Retinal pigment epithelial cell (primary cell): ENCODE data around the gene VEPH1.

ENCODE experiments used
- DNase-seq: peaks from one replicate; pipeline ENCODE4 v3.0.0-alpha.2; 2010; ENCODE audit warnings: low read depth
- H3K4me3 ChIP-seq: 2 replicates; pipeline ENCODE4 v1.5.1; 2011; ENCODE audit warnings: mild to moderate bottlenecking, low read length, control low read depth, moderate library complexity
- TF ChIP-seq, protein P1 (sequence below): conservative IDR thresholded peaks from 2 replicates; pipeline ENCODE4 v1.5.1; 2011; ENCODE audit warnings: low read depth, low read length, control low read depth, inconsistent platforms

The VEPH1 gene

DNA sequence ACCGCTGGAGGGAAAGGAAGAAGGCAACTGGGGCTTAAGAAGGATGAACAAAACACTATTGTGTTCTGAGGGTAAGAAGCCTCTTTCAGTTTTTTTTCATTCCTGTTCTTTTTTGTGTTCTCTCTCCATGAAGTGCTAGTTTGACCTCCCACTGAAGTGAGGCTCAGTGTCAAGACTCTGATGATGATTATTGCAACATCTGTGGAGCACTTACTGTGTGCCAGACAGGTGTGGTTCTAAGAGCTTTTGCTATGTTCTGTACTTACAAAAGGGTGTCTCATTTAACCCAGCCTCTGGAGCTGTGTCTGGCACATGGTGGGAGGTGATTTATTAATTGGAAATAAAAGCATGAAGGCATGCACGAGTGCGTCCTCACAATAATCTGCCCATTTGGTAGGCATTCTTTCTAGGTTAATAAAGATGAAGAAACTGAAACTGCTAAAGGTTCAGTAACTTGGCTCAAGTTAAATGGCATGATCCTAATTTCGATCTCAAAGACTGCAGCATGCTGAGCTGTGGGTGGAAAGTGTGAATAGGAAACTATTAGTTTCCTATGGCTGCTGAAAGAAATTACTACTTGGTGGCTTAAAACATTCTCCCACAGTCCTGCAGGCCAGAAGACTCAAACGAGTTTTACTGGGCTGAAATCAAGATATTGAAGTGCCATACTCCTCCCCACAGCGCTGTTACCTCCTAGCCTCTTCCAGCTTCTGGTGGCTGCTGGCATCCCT, 38.5 kb upstream of the VEPH1 start:
- no peak for DNase-seq
- TF ChIP-seq, protein P1, sequence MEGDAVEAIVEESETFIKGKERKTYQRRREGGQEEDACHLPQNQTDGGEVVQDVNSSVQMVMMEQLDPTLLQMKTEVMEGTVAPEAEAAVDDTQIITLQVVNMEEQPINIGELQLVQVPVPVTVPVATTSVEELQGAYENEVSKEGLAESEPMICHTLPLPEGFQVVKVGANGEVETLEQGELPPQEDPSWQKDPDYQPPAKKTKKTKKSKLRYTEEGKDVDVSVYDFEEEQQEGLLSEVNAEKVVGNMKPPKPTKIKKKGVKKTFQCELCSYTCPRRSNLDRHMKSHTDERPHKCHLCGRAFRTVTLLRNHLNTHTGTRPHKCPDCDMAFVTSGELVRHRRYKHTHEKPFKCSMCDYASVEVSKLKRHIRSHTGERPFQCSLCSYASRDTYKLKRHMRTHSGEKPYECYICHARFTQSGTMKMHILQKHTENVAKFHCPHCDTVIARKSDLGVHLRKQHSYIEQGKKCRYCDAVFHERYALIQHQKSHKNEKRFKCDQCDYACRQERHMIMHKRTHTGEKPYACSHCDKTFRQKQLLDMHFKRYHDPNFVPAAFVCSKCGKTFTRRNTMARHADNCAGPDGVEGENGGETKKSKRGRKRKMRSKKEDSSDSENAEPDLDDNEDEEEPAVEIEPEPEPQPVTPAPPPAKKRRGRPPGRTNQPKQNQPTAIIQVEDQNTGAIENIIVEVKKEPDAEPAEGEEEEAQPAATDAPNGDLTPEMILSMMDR: no peak
- no peak overlapping the region for H3K4me3 ChIP-seq

DNA sequence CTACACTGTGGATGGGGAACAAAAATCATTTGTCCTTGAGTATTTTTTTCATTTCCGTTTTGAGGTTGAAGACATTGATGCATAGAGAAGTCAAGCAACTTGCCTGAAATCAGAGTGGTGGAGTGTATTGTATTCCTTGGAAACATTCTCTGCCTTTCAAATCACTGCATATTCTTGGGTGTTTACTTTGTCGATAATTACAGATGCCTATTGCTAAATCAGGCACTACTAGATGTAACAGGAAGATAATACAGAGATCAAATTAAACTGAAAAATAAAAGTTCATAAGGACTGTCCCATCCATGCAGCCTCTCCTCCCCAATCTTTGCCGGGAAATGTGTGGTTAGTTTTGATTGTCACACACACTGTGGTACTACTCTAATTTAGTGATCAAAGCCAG, 37.4 kb upstream of the VEPH1 start:
- TF ChIP-seq, protein P1: no peak
- DNase-seq: no peak
- H3K4me3 ChIP-seq: no peak overlapping the region

DNA sequence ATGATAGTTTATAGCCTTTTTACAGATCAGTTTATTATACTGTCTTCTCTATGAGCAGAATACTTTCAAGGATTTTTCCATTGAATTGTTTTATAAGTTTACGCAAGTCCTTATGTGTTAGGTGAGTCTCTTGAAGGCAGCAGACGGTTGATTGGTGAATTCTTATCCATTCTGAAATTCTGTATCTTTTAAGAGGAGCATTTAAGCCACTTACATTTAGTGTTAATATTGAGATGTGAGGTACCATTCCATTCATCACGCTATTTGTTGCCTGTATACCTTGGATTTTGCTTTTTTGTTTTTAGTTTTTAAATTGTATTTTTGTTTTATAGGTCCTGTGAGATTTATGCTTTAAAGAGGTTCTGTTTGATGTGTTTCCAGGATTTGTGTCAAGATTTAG, 32.5 kb upstream of the VEPH1 start:
- no peak for DNase-seq
- TF ChIP-seq, protein P1: no peak

DNA sequence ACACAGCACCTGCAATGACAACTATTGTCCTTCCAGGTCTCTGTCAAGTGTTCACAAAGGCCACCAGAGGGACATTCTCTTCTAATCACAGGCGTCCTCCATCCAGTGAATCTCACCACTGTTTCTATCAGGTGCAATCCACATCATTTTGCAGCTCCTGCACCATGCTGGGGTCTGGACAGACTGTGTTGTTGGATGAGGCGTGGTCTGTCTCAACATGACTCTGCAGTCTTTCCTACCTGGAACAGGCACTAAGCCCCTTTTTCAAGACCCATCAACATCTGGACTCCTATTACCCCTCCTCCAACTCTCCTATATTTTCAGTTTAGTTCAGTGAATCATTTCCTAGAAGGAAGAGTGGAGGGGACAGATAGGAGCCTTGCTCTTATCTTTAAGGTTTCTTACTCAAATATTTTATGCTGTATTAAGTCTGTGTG, 31.5 kb upstream of the VEPH1 start:
- no peak overlapping the region for H3K4me3 ChIP-seq
- TF ChIP-seq, protein P1: no peak
- DNase-seq: no peak

More for the DNA sequence above, 32.5 kb upstream of the VEPH1 start:
- H3K4me3 ChIP-seq: no peak overlapping the region

DNA sequence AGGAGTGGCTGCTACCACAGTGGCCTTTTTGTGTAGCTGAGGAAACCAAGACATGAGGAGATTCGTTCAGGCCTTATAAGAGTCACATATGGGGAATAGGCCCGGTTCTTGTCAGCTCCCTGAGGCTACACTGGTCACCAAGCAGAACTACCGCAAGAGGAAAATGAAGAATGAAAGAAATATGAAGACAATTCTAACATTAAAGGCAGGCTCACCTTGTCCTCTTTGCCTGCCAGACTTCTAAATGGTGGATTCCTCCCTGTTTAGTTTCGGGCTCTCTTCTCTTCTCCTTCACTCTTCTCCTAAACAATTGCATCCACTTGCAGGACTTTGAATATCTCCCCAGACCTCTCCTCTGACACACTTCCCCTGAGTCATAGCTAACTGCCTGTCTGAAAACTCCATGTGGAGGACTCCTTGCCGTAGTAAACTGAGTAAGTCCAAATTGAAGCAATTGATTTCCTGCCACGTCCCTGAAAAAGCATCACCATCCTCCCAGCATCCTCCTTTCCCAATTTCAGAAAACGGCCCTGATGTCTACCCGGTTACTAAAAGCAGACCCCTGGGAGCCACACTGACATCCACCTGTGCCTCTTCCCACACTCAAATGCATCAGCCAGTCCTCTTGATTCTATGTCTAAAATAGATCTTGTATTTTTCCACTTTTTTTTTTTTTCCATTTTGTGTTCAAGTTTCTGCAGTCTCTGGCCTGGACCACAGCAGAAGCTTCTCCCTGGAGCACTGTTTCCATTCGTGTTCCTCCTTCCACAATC, 30.3 kb upstream of the VEPH1 start:
- no peak overlapping the region for H3K4me3 ChIP-seq
- no peak for DNase-seq
- TF ChIP-seq, protein P1: no peak

DNA sequence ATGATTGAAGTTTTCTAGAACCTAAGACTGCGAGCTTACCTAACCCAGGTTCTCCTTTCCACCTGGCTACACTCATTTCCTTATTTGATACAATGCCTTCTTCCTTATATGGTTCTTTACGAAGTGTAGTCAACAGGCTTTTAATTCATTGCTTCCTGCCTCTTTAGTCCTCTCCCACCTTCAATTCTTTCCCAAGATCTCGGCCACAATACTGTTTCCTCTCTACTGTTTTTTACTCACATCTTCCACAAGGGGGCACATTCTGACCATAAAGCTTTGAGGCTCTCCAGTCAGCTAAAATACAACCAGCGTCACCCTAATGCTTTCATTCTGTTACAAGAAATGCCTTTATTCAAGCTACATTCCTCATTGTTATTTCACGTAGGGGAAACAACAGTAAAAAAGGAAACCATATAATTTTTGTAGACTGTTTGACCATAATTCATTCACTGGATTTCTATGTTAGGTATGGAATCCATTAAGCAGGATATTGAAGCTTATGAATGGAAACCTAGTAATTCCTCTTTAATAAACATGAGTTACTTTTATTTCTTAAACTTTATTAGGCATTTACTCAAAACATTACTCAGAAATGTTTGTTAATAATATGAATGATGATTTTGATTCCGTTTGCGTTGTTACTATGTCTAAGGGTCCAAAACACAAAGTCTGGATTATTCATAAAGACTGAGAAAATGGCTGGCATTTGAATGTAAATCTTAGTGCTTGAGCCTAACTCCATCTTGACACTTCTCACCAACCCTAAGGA, 29.5 kb upstream of the VEPH1 start:
- no peak overlapping the region for H3K4me3 ChIP-seq
- TF ChIP-seq, protein P1: peak; percentile 77
- DNase-seq: peak; percentile 51
